Panc1 (cell line): ENCODE results near the gene GALNT10. TPM values are rescaled to one million over a fixed set of nuclear protein-coding genes. Genes with fewer than 3 reads are reported as not detected.

Source experiments
- ATAC-seq: fragments of 200-7000 bp; cut with Tn5 transposase; 2 replicates; pipeline ENCODE4 v1.9.1; 2020; ENCODE audit warnings: mild to moderate bottlenecking, moderate library complexity
- BruUV-seq: library from RNA; stranded (reverse); fragments of 400-500 nt; replicated peaks from 2 replicates; lab custom pipeline; 2021; lab: Mats Ljungman, UMichigan
- CTCF ChIA-PET: fragments of 300-600 bp; sonication (Branson Sonifier 250); formaldehyde crosslinking; loops from one replicate; lab custom pipeline; 2022; ENCODE audit warnings: antibody characterized with exemption; lab: Charles Lee
- POLR2A ChIA-PET: fragments of 300-600 bp; sonication (Branson Sonifier 250); formaldehyde crosslinking; loops from one replicate; lab custom pipeline; 2022; ENCODE audit warnings: antibody characterized with exemption; lab: Charles Lee
- DNase-seq: peaks from one replicate; pipeline ENCODE4 v3.0.0-alpha.2; 2010; ENCODE audit warnings: low read depth, low spot score
- H3K27ac ChIP-seq: 2 replicates; pipeline ENCODE4 v1.5.1; 2011; ENCODE audit warnings: mild to moderate bottlenecking, low read length, inconsistent platforms
- H3K27me3 ChIP-seq: fragments of 200-500 bp; sonication (Bioruptor generic); 2 replicates; pipeline ENCODE4 v1.6.0; 2014; ENCODE audit warnings: low read length, inconsistent platforms; ENCODE audit not compliant: control insufficient read depth, insufficient read depth
- H3K36me3 ChIP-seq: fragments of 200-500 bp; sonication (Bioruptor generic); 2 replicates; pipeline ENCODE4 v1.5.1; 2014; ENCODE audit warnings: inconsistent platforms, mild to moderate bottlenecking, low read length, moderate library complexity; ENCODE audit not compliant: control insufficient read depth, insufficient read depth
- H3K4me1 ChIP-seq: 2 replicates; pipeline ENCODE4 v1.5.1; 2011; ENCODE audit warnings: inconsistent platforms, mild to moderate bottlenecking, low read length, moderate library complexity; ENCODE audit not compliant: control insufficient read depth, insufficient read depth
- H3K4me3 ChIP-seq, 2 experiments: 2 replicates each; pipeline ENCODE4 v1.5.1; 2011 to 2012; ENCODE audit warnings: low read depth in 2 of 2, low read length in 2 of 2, mild to moderate bottlenecking in 2 of 2, inconsistent platforms in 1 of 2, moderate library complexity in 1 of 2
- H3K9me3 ChIP-seq: fragments of 200-500 bp; sonication (Bioruptor generic); 2 replicates; pipeline ENCODE4 v1.5.1; 2014; ENCODE audit warnings: low read depth, mild to moderate bottlenecking, inconsistent platforms, low read length, moderate library complexity; ENCODE audit not compliant: control insufficient read depth, insufficient read depth
- POLR2AphosphoS5 ChIP-seq: IDR thresholded peaks from 2 replicates; pipeline ENCODE4 v1.6.1; 2012; ENCODE audit warnings: mild to moderate bottlenecking, low read depth, low read length, moderate library complexity
- REST ChIP-seq, 2 experiments: IDR thresholded peaks; 2 replicates each; pipeline ENCODE4 v1.6.1; 2011 to 2012; ENCODE audit warnings: low read depth in 2 of 2, control low read depth in 1 of 2, low read length in 1 of 2, mild to moderate bottlenecking in 1 of 2, moderate library complexity in 1 of 2; ENCODE audit not compliant: insufficient read depth in 1 of 2
- SIN3A ChIP-seq: IDR thresholded peaks from 2 replicates; pipeline ENCODE4 v1.6.1; 2012; ENCODE audit warnings: low read depth, mild to moderate bottlenecking, low read length, moderate library complexity, borderline replicate concordance; ENCODE audit not compliant: insufficient read depth
- TCF7L2 ChIP-seq: IDR thresholded peaks from 2 replicates; pipeline ENCODE4 v1.6.1; 2011; ENCODE audit warnings: mild to moderate bottlenecking, low read depth, low read length, inconsistent platforms
- in situ Hi-C: cut with HindIII; loops from 2 replicates; pipeline ENCODE4 v1.10.0; 2016; ENCODE audit warnings: low sequenced_read_pairs, low pct_unique_long_range_greater_than_20kb
- intact Hi-C: fragments of 100-400 bp; cut with micrococcal nuclease; formaldehyde crosslinking; loops from one replicate; pipeline ENCODE4 v1.10.0; 2022; ENCODE audit not compliant: unreplicated experiment
- total RNA-seq: library from RNA; stranded (reverse); gene quantifications from one replicate; pipeline ENCODE4 v1.2.1, GENCODE V29; 2021; ENCODE audit not compliant: unreplicated experiment
- TF ChIP-seq, protein P1 (sequence below): fragments of 450-650 bp; IDR thresholded peaks from 2 replicates; pipeline ENCODE4 v1.5.1; 2017; ENCODE audit warnings: mild to moderate bottlenecking

The GALNT10 gene
- total RNA-seq, 1 experiment from 2014 or later: 50.5 TPM

GRCh38 chr5:154364771-154365170 is 174.2 kb downstream of the GALNT10 start:
- in situ Hi-C loops: no loop called here
- BruUV-seq: no TSS peak
- CTCF ChIA-PET: no interaction called here
- TF ChIP-seq REST (IDR thresholded peaks at IDR 0.05; ENCODE audit: insufficient read depth in 1 of 2, low read depth in 2 of 2, low read length in 1 of 2): no peak
- TF ChIP-seq TCF7L2: no peak
- TF ChIP-seq SIN3A: no peak
- no peak for TF ChIP-seq POLR2AphosphoS5
- TF ChIP-seq, protein P1, sequence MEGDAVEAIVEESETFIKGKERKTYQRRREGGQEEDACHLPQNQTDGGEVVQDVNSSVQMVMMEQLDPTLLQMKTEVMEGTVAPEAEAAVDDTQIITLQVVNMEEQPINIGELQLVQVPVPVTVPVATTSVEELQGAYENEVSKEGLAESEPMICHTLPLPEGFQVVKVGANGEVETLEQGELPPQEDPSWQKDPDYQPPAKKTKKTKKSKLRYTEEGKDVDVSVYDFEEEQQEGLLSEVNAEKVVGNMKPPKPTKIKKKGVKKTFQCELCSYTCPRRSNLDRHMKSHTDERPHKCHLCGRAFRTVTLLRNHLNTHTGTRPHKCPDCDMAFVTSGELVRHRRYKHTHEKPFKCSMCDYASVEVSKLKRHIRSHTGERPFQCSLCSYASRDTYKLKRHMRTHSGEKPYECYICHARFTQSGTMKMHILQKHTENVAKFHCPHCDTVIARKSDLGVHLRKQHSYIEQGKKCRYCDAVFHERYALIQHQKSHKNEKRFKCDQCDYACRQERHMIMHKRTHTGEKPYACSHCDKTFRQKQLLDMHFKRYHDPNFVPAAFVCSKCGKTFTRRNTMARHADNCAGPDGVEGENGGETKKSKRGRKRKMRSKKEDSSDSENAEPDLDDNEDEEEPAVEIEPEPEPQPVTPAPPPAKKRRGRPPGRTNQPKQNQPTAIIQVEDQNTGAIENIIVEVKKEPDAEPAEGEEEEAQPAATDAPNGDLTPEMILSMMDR: no peak
- no peak for ATAC-seq
- Histone ChIP-seq H3K4me3 (no peak overlapping the region), H3K36me3 (no peaks in the 10 kb centered on the region), H3K4me1 (peaks cover 18% of the 10 kb centered on the region), H3K27ac (no peak overlapping the region), H3K27me3 (no peaks in the 10 kb centered on the region), H3K9me3 (no peaks in the 10 kb centered on the region)
- POLR2A ChIA-PET: no interaction called here
- intact Hi-C loops: no loop called here
- DNase-seq: no peak

DNA sequence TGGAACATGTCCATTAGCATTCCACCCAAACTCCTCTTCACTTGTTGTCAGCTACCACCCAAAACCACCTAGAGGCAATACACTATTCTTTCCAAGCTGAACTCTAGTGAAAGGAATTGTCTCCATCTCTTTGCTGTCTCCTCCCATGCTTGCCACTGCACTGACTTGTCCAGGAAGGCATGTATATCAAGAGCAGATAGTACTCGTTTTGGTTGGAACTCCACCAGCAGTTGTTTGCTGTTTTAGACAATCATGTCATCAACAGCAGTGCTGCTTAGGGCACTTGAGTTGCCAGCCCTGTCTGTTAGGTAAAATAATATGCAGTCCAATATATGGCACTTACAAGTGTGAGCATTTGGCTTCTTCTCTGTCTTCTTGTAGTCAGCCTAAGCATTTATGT is 175.3 kb downstream of the GALNT10 start:
- TF ChIP-seq TCF7L2 (no peak), REST (IDR thresholded peaks at IDR 0.05; ENCODE audit: insufficient read depth in 1 of 2, low read depth in 2 of 2, low read length in 1 of 2) (no peak), POLR2AphosphoS5 (no peak), SIN3A (no peak)
- TF ChIP-seq, protein P1: no peak
- Histone ChIP-seq H3K9me3 (no peaks in the 10 kb centered on the region), H3K4me1 (peaks cover 18% of the 10 kb centered on the region), H3K27ac (no peak overlapping the region), H3K36me3 (no peaks in the 10 kb centered on the region), H3K4me3 (no peak overlapping the region), H3K27me3 (no peaks in the 10 kb centered on the region)
- ATAC-seq (no peak), DNase-seq (no peak)
- CTCF ChIA-PET: no interaction called here
- in situ Hi-C loops: no loop called here
- POLR2A ChIA-PET: no interaction called here
- no TSS peak for BruUV-seq
- intact Hi-C loops: no loop called here
